ENCODE measurements around the gene TIMM23. TPM values are rescaled to one million over a fixed set of nuclear protein-coding genes. Genes with fewer than 3 reads are reported as not detected.
A peak's percentile ranks its signal among the peaks of the same experiment; 100 is the strongest.

The TIMM23 gene
- total and polyA plus RNA-seq, 11 donors, result 73.9 to 123 (median 85.1) TPM

DNA sequence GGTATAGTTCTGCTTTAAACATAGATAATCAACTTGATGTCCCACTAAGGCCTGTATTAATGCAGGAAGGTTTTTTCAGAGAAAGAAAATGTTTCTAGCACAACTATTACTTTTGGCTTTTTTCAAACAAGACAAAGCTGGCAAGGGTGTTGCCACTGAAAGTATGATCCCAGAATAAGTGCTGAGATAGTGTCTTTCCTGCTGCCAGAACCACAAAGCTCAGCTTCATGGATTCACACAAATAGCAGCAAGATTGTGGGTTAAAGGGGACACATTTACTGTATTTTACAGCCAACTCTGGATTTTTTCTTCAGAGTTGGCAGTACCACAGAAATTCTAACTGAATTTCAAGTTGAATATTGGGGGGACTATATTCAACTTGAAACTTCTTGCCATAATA lies 53.8 kb downstream of the TIMM23 start:
- peaks cover 10 to 89% (median 75%) of the 10 kb centered on the region in 12 donors for H3K4me1 ChIP-seq
- no peak for TF ChIP-seq CTCF (IDR thresholded peaks at IDR 0.05)
- no peak for TF ChIP-seq POLR2A (IDR thresholded peaks at IDR 0.05)

GRCh38 chr10:46028584-46029460 lies 56.5 kb downstream of the TIMM23 start:
- no peaks in the 10 kb centered on the region for H3K27me3 ChIP-seq
- H3K4me1 ChIP-seq, result peaks cover 10 to 66% (median 58%) of the 10 kb centered on the region in 12 donors
- TF ChIP-seq CTCF (IDR thresholded peaks at IDR 0.05) (peak; percentile 23 to 69 (median 62)), POLR2A (IDR thresholded peaks at IDR 0.05) (no peak)
- intact Hi-C loops (cut with DNase I), result loop anchor here in 6 of 10 donors (5.0 to 10.0 kb wide), 4 partner anchors 37 to 1034 kb away; partner anchors contain the start of genes TIMM23 (in 6 of the 6) and ZNF22 (in 1 of the 6)
- peak in 1 of 4 donors; percentile 10 for ATAC-seq
- 16 to 21% (median 18%) methylated on average over 6 of the region's 6 CpGs for WGBS, 4 donors
- peaks cover 0 to 18% (median 0%) of the 10 kb centered on the region in 9 donors for H3K36me3 ChIP-seq
- no peak for DNase-seq
- peak overlapping the region in 9 of 12 donors; percentile 85 to 97 (median 94) for H3K27ac ChIP-seq
- H3K4me3 ChIP-seq, result peak overlapping the region in 11 of 12 donors; percentile 61 to 92 (median 82)
- no peaks in the 10 kb centered on the region for H3K9me3 ChIP-seq

More for the DNA sequence above, 53.8 kb downstream of the TIMM23 start:
- Histone ChIP-seq H3K4me3 (peak overlapping the region in 2 of 12 donors; percentile 6 to 12), H3K9me3 (no peaks in the 10 kb centered on the region), H3K27ac (peak overlapping the region in 11 of 12 donors; percentile 6 to 93 (median 48)), H3K27me3 (no peaks in the 10 kb centered on the region), H3K36me3 (peaks cover 0 to 18% (median 0%) of the 10 kb centered on the region in 9 donors)
- intact Hi-C loops (cut with DNase I), result loop anchor here in 6 of 10 donors (5.0 to 10.0 kb wide), 4 partner anchors 34 to 1031 kb away; partner anchors contain the start of genes TIMM23 (in 6 of the 6) and ZNF22 (in 1 of the 6)
- no peak for ATAC-seq
- no peak for DNase-seq

DNA sequence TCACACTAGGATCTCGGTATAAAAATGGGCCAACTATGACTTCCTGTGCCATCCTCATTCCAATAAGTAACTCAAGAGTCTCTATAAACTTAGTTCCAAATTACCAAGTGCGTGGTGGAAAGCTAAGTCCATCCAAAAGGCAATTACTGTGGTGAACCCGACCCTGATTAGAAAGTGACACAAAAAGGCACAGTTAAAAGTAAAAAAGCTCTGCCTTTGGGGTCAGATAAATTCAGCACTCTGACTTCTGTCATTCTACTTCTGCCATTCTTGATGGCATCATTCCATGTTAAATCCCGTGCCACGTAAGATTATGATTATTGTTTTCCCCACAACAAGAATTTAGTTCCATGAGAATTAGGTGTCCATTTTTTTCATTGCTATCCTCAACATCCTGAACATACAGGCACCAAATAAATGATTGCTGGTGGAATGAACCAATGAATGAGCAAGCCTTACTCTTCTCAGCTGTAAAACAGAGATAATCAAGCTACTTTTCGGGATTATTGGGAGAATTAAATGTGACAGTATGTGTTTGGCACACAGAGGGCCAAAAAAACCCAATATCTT lies 57.3 kb downstream of the TIMM23 start:
- 7 to 14% (median 9%) methylated on average over 6 of the region's 6 CpGs for WGBS, 4 donors

DNA sequence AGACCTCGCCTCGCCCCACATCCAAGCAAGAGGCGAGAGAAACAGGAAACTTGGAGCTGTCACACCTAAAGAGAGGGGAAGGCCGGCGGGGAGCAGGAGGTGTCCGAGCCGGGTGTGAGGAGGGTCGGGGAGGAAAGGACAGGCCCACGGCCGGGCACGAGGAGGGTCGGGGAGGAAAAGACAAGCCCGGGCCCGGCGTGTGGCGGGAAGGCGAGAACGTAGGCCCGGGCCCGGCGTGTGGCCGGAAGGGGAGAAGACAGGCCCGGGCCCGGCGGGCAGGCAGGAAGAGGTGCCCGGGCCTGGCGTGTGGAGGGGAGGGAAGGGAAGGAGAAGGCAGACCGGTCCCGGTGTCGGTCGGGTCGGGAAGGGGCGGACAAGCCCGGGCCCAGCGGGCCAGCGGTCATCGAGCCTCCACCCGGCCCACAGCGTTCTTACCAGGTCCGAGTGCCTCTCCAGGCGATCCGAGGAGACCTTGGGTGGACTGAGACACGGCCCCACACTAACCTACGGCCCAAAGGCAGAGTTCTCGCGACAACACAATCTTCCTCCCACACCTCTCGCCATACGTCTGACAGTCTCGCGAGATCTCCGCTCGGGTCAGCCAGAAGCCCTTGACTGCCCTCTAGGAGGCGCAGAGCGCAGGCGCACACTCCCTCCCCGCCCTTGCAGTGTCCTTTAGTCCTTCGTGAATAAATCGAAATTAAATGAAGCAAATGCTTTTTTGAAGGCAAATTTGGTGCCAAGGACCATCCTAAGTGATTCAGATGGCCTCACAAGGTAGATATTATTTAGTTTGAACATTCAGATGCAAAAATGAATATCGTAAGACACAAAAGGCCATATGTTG lies 58.0 kb downstream of the TIMM23 start, which contains the start of gene NCOA4:
Gene NCOA4, minus strand, starts transcription at position 533 of the 847 bp plus-strand sequence. CDS start 13,943 bp downstream, outside the sequence.
- intact Hi-C loops (cut with DNase I), result no loop called here

More for the DNA sequence above, 57.3 kb downstream of the TIMM23 start:
- peak overlapping the region; percentile 85 to 97 (median 92) for H3K27ac ChIP-seq
- no peak for ATAC-seq
- no peak for DNase-seq
- peaks cover 0 to 18% (median 0%) of the 10 kb centered on the region in 9 donors for H3K36me3 ChIP-seq
- peak overlapping the region; percentile 61 to 92 (median 82) for H3K4me3 ChIP-seq
- no peaks in the 10 kb centered on the region for H3K9me3 ChIP-seq
- H3K27me3 ChIP-seq, result no peaks in the 10 kb centered on the region
- peaks cover 10 to 58% (median 51%) of the 10 kb centered on the region in 12 donors for H3K4me1 ChIP-seq
- intact Hi-C loops (cut with DNase I), result loop anchor here in 6 of 10 donors (5.0 to 10.0 kb wide), 4 partner anchors 37 to 1035 kb away; partner anchors contain the start of genes TIMM23 (in 6 of the 6) and ZNF22 (in 1 of the 6)
- TF ChIP-seq POLR2A (IDR thresholded peaks at IDR 0.05), result no peak

More for the DNA sequence above, 58.0 kb downstream of the TIMM23 start, which contains the start of gene NCOA4:
- 1% methylated on average over 46 to 59 of the region's 59 CpGs for WGBS, 4 donors
- TF ChIP-seq POLR2A (IDR thresholded peaks at IDR 0.05) (peak; percentile 79 to 82), CTCF (IDR thresholded peaks at IDR 0.05) (peak; percentile 47 to 88 (median 78))
- Histone ChIP-seq H3K9me3 (no peaks in the 10 kb centered on the region), H3K27ac (peak within 1 kb of the TSS; percentile 85 to 97 (median 92)), H3K36me3 (peaks cover 0 to 18% (median 0%) of the 10 kb centered on the region in 9 donors), H3K4me3 (peak within 1 kb of the TSS; percentile 61 to 92 (median 82)), H3K4me1 (peaks cover 10 to 51% (median 44%) of the 10 kb centered on the region in 12 donors), H3K27me3 (peaks cover 0 to under 1% (median 0%) of the 10 kb centered on the region in 9 donors)
- ATAC-seq (peak; percentile 97 to 99 (median 98)), DNase-seq (peak; percentile 98 to 99 (median 99))
